Astrocyte of the cerebellum (primary cell): ENCODE data around the gene SYT14.
A peak's percentile ranks its signal among the peaks of the same experiment; 100 is the strongest.
"Not testable (repeated sequence)": the region's sequence is repeated elsewhere in the genome, so short reads cannot be mapped to it uniquely, and the experiment has no call there.

Experiments
- DNase-seq: peaks from one replicate; pipeline ENCODE4 v3.0.0-alpha.2; 2011; ENCODE audit warnings: low read depth
- H3K4me3 ChIP-seq: 2 replicates; pipeline ENCODE4 v1.5.1; 2011; ENCODE audit warnings: mild to moderate bottlenecking, low read depth, low read length, moderate library complexity
- in situ Hi-C: cut with HindIII; loops from 2 replicates; pipeline ENCODE4 v1.10.0; 2017; ENCODE audit warnings: low sequenced_read_pairs
- TF ChIP-seq, protein P1 (sequence below): IDR thresholded peaks from 2 replicates; pipeline ENCODE4 v1.5.1; 2012; ENCODE audit warnings: low read length, low read depth, moderate library complexity, mild to moderate bottlenecking; ENCODE audit errors: missing control alignments

Gene SYT14

GRCh38 chr1:209896346-209896745 is 41.7 kb upstream of the SYT14 start:
- TF ChIP-seq, protein P1, sequence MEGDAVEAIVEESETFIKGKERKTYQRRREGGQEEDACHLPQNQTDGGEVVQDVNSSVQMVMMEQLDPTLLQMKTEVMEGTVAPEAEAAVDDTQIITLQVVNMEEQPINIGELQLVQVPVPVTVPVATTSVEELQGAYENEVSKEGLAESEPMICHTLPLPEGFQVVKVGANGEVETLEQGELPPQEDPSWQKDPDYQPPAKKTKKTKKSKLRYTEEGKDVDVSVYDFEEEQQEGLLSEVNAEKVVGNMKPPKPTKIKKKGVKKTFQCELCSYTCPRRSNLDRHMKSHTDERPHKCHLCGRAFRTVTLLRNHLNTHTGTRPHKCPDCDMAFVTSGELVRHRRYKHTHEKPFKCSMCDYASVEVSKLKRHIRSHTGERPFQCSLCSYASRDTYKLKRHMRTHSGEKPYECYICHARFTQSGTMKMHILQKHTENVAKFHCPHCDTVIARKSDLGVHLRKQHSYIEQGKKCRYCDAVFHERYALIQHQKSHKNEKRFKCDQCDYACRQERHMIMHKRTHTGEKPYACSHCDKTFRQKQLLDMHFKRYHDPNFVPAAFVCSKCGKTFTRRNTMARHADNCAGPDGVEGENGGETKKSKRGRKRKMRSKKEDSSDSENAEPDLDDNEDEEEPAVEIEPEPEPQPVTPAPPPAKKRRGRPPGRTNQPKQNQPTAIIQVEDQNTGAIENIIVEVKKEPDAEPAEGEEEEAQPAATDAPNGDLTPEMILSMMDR = no peak
- in situ Hi-C loops = no loop called here
- H3K4me3 ChIP-seq = no peak overlapping the region
- DNase-seq = no peak

- DNase-seq, H3K4me3 ChIP-seq, in situ Hi-C loops: not testable (repeated sequence)
These were observed 39.7 kb upstream of the SYT14 start for GRCh38 chr1:209898271-209898670.

GRCh38 chr1:209898851-209899250 is 39.2 kb upstream of the SYT14 start:
- in situ Hi-C loops, H3K4me3 ChIP-seq, DNase-seq: not testable (repeated sequence)

DNA sequence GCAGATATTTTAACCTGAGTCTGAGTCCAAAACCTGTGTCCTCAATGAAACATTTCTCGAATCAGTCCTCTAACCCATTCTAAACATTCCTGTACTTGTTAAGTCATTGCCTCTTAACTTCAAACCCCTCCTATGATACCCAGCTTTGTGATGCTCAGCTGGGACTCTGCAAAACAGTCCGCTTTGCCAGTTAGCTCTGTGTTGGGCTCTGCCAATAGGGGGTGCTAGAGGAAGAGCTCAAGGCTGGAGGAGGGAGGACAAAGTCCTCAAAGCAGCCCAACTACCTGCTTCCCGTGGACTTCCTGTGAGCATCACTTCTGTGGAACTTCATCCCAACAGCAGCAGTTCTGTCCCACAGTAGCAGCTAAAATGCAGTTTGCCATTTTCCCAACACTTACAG is 38.1 kb upstream of the SYT14 start:
- TF ChIP-seq, protein P1 = peak; percentile 46
- no peak overlapping the region for H3K4me3 ChIP-seq
- DNase-seq = no peak
- in situ Hi-C loops = no loop called here

- no peak overlapping the region for H3K4me3 ChIP-seq
- DNase-seq = no peak
- TF ChIP-seq, protein P1 = no peak
- in situ Hi-C loops = no loop called here
These were observed 37.3 kb upstream of the SYT14 start for GRCh38 chr1:209900734-209901133.

GRCh38 chr1:209901211-209901610 is 36.8 kb upstream of the SYT14 start:
- no peak overlapping the region for H3K4me3 ChIP-seq
- in situ Hi-C loops = no loop called here
- TF ChIP-seq, protein P1 = no peak
- no peak for DNase-seq

- in situ Hi-C loops, DNase-seq, H3K4me3 ChIP-seq: not testable (repeated sequence)
These were observed 33.2 kb upstream of the SYT14 start for GRCh38 chr1:209904774-209905173.

- in situ Hi-C loops = no loop called here
- DNase-seq = no peak
- TF ChIP-seq, protein P1 = no peak
- no peak overlapping the region for H3K4me3 ChIP-seq
These were observed 26.3 kb upstream of the SYT14 start for GRCh38 chr1:209911746-209912145.

- no peak for DNase-seq
- H3K4me3 ChIP-seq = no peak overlapping the region
- in situ Hi-C loops = no loop called here
- TF ChIP-seq, protein P1 = no peak
These were observed 25.7 kb upstream of the SYT14 start for GRCh38 chr1:209912306-209912705.

DNA sequence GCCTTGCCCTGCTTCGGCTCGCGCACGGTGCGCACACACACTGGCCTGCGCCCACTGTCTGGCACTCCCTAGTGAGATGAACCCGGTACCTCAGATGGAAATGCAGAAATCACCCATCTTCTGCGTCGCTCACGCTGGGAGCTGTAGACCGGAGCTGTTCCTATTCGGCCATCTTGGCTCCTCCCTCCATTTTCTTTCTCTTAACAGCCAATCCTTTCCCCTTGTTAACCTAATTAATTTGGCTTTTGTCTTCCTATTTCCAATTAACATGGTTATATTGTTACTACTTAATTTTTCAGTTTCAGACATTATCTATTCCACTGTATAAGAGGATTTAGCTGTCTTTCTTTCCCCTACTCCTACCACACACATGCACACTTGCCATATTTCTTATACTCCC is 18.4 kb upstream of the SYT14 start:
- H3K4me3 ChIP-seq, in situ Hi-C loops, DNase-seq: not testable (repeated sequence)
